ENCODE data around the gene SESN3.

- TF ChIP-seq EZH2 (optimal IDR thresholded peaks at IDR 0.05; ENCODE audit: low read depth, low read length), result no peak
- TF ChIP-seq EZH2phosphoT487 (IDR thresholded peaks at IDR 0.05; ENCODE audit: low read length), result no peak
Measured at GRCh38 chr11:95231881-95232605, 1.0 kb upstream of the SESN3 start.

Data from MM.1S (cell line).